ENCODE measurements around the gene ACCSL. TPM values are rescaled to one million over a fixed set of nuclear protein-coding genes. Genes with fewer than 3 reads are reported as not detected.

Gene ACCSL
- total and polyA plus RNA-seq, 2 donors (not counting 1 experiment from before 2014, with no cell fraction given), result not detected

DNA sequence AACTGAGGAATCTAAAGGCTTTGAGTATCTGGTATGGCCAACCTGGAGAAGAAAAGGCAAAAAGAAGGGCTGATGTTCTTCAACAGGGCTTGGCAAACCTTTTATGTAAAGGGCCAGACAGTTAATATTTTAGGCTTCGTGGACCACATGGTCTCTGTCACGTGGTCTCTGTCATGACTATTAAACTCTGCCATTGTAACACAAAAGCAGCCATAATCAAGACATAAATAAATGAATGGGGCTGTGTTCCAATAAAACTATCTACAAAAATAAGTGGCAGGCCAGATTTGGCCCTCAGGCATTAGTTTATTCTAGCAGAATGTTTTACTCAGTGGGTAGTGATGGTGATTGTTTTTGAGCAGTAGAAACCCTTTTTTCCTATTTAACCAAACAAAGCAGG is 483 bp upstream of the ACCSL start:
- Histone ChIP-seq H4K20me1 (ENCODE audit: control insufficient read depth, insufficient read depth, low read length, poor library complexity, severe bottlenecking) (no peaks in the 10 kb centered on the region), H3K4me1 (ENCODE audit: control insufficient read depth in 2 of 2, insufficient read depth in 2 of 2, low read length in 2 of 2) (no peaks in the 10 kb centered on the region), H3K9ac (ENCODE audit: low read length) (no peak overlapping the region), H3K79me2 (ENCODE audit: control insufficient read depth, insufficient read depth, low read length) (no peaks in the 10 kb centered on the region), H3K4me3 (ENCODE audit: control extremely low read depth in 1 of 5, extremely low read depth in 1 of 5, insufficient read depth in 1 of 5, low read depth in 2 of 5, low read length in 4 of 5) (no peak overlapping the region), H3K36me3 (replicated peaks in 1 of 2; ENCODE audit: control extremely low read depth in 1 of 2, control insufficient read depth in 1 of 2, extremely low read depth in 1 of 2, insufficient read depth in 2 of 2, low read length in 1 of 2) (no peaks in the 10 kb centered on the region), H3K27ac (ENCODE audit: low read length in 2 of 2) (no peak overlapping the region), H2AFZ (ENCODE audit: insufficient read depth, low read depth, low read length, poor library complexity, severe bottlenecking) (no peak overlapping the region), H3K27me3 (replicated peaks in 1 of 4; ENCODE audit: control extremely low read depth in 1 of 4, control insufficient read depth in 3 of 4, insufficient read depth in 4 of 4, low read length in 3 of 4) (peaks cover 0 to 14% (median 0%) of the 10 kb centered on the region in 4 experiments), H3K4me2 (replicated peaks; ENCODE audit: low read depth, low read length, poor library complexity, severe bottlenecking) (no peak overlapping the region), H3K9me3 (ENCODE audit: control extremely low read depth in 1 of 3, control insufficient read depth in 2 of 3, insufficient read depth in 1 of 3, low read length in 2 of 3) (no peaks in the 10 kb centered on the region)
- CTCF ChIA-PET, result no interaction called here
- Mint-ChIP-seq H3K4me3 (no peak overlapping the region), H3K9me3 (ENCODE audit: insufficient read depth) (no peaks in the 10 kb centered on the region), H3K27ac (no peak overlapping the region), H3K27me3 (peaks cover 14% of the 10 kb centered on the region), H3K4me1 (no peaks in the 10 kb centered on the region)
- no CpG with 5 or more reads among the region's 2 CpGs for WGBS (ENCODE audit: insufficient coverage)
- POLR2A ChIA-PET, result no interaction called here
- no peak for DNase-seq
- intact Hi-C loops (cut with micrococcal nuclease), result no loop called here
- TF ChIP-seq CTCF (IDR thresholded peaks at IDR 0.05), result no peak
- TF ChIP-seq EZH2 (IDR thresholded peaks at IDR 0.05; ENCODE audit: borderline replicate concordance, insufficient read depth, low read depth, low read length, poor library complexity, severe bottlenecking), result no peak
- no peak for ATAC-seq (ENCODE audit: low read depth)

- Histone ChIP-seq H3K36me3 (replicated peaks in 1 of 2; ENCODE audit: control extremely low read depth in 1 of 2, control insufficient read depth in 1 of 2, extremely low read depth in 1 of 2, insufficient read depth in 2 of 2, low read length in 1 of 2) (no peaks in the 10 kb centered on the region), H3K4me3 (ENCODE audit: control extremely low read depth in 1 of 5, extremely low read depth in 1 of 5, insufficient read depth in 1 of 5, low read depth in 2 of 5, low read length in 4 of 5) (no peak overlapping the region), H3K9ac (ENCODE audit: low read length) (no peak overlapping the region), H4K20me1 (ENCODE audit: control insufficient read depth, insufficient read depth, low read length, poor library complexity, severe bottlenecking) (no peaks in the 10 kb centered on the region), H3K4me2 (replicated peaks; ENCODE audit: low read depth, low read length, poor library complexity, severe bottlenecking) (no peak overlapping the region), H3K27ac (ENCODE audit: low read length in 2 of 2) (no peak overlapping the region), H3K79me2 (ENCODE audit: control insufficient read depth, insufficient read depth, low read length) (no peaks in the 10 kb centered on the region), H3K9me3 (ENCODE audit: control extremely low read depth in 1 of 3, control insufficient read depth in 2 of 3, insufficient read depth in 1 of 3, low read length in 2 of 3) (no peaks in the 10 kb centered on the region), H3K27me3 (replicated peaks in 1 of 4; ENCODE audit: control extremely low read depth in 1 of 4, control insufficient read depth in 3 of 4, insufficient read depth in 4 of 4, low read length in 3 of 4) (peaks cover 0 to 14% (median 0%) of the 10 kb centered on the region in 4 experiments), H2AFZ (ENCODE audit: insufficient read depth, low read depth, low read length, poor library complexity, severe bottlenecking) (no peak overlapping the region), H3K4me1 (ENCODE audit: control insufficient read depth in 2 of 2, insufficient read depth in 2 of 2, low read length in 2 of 2) (no peaks in the 10 kb centered on the region)
- DNase-seq, result no peak
- ChIA-PET POLR2A (no interaction called here), CTCF (interaction anchor here (1.0 kb wide), 1 partner anchor 9 kb away, joined by 3 read pairs; no protein-coding TSS in a partner anchor)
- WGBS (ENCODE audit: insufficient coverage), result 60% methylated on average over 1 of the region's 3 CpGs
- no peak overlapping the region for H3K27ac Mint-ChIP-seq
- no peak for TF ChIP-seq CTCF (IDR thresholded peaks at IDR 0.05)
- no peak for TF ChIP-seq EZH2 (IDR thresholded peaks at IDR 0.05; ENCODE audit: borderline replicate concordance, insufficient read depth, low read depth, low read length, poor library complexity, severe bottlenecking)
- no peaks in the 10 kb centered on the region for H3K9me3 Mint-ChIP-seq (ENCODE audit: insufficient read depth)
- intact Hi-C loops (cut with micrococcal nuclease), result no loop called here
- no peak for ATAC-seq (ENCODE audit: low read depth)
- H3K4me3 Mint-ChIP-seq, result no peak overlapping the region
- peaks cover 14% of the 10 kb centered on the region for H3K27me3 Mint-ChIP-seq
- H3K4me1 Mint-ChIP-seq, result no peaks in the 10 kb centered on the region
These were observed 2.1 kb downstream of the ACCSL start for GRCh38 chr11:44049832-44050231.

Measured in B cell (primary cell).